DND-41 (cell line): ENCODE results near the gene XIAP.

ENCODE experiments used
- CTCF ChIP-seq: IDR thresholded peaks from 2 replicates; pipeline ENCODE4 v1.5.1; 2012; ENCODE audit warnings: borderline replicate concordance, low read length, moderate library complexity, mild to moderate bottlenecking; ENCODE audit not compliant: poor library complexity, severe bottlenecking; ENCODE audit errors: extremely low read depth
- EZH2 ChIP-seq: IDR thresholded peaks from 3 replicates; pipeline ENCODE4 v1.6.1; 2012; ENCODE audit warnings: borderline replicate concordance, low read depth, mild to moderate bottlenecking, moderate library complexity, low read length, inconsistent platforms; ENCODE audit not compliant: severe bottlenecking

DNA sequence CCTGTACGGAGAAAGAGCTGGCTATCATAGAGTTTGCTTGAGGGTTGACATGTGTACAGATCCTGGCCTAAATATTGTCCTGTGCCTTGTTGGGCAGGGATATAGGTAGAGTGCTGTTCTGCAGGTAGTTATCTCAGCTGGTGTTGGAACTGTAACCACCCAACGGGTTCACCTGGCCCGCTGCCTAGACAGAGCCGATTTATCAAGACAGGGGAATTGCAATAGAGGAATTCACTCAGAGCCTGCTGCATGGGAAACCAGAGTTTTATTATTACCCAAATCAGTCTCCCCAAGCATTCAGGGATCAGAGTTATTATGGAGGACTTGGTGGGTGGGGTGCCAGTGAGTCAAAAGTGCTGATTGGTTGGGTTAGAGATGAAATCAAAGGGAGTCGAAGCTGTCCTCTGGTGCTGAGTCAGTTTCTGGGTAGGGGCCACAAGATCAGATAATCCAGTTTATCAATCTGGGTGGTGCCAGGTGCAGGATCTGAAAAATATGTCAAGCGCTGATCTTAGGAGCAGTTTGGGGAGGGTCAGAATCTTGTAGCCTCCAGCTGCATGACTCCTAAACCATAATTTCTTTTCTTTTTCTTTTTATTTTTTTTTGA lies 42.5 kb upstream of the XIAP start:
- TF ChIP-seq CTCF (no peak), EZH2 (no peak)
